Measurements from ENCODE around the gene GMNN.
"Not testable (repeated sequence)": the region's sequence is repeated elsewhere in the genome, so short reads cannot be mapped to it uniquely, and the experiment has no call there.

The GMNN gene

DNA sequence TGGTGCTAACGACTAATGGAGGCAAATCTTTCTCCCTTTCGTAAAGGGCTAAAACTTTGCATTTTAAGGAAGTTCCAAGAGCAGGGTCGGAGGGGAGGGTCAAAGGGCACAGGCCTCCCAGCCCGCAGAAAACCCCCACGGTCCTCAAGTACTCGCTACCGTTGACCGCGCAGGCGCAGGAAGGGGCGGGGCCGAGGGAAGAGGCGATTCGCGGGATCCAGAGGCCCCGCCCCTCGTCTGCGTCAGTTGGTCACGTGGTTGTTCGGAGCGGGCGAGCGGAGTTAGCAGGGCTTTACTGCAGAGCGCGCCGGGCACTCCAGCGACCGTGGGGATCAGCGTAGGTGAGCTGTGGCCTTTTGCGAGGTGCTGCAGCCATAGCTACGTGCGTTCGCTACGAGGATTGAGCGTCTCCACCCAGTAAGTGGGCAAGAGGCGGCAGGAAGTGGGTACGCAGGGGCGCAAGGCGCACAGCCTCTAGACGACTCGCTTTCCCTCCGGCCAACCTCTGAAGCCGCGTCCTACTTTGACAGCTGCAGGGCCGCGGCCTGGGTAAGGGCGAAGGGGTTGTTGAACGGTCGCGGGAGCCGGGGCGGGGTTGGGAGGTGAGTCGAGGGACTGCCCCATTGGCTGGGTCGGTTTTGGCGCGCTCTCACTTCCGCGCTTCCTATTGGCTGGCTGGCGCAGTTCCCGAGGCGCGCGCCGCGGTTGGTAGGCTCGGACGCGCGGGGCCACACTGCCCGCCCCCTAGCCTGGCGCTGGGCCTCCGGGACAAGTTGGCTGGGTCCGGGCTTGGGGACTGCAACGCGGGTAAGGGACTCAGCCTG is at the start of gene GMNN:
Gene GMNN (plus strand): TSS at position 242 of the 824 bp plus-strand sequence. CDS start 2,310 bp downstream, outside the sequence.
- peak; percentile 86 for DNase-seq

DNA sequence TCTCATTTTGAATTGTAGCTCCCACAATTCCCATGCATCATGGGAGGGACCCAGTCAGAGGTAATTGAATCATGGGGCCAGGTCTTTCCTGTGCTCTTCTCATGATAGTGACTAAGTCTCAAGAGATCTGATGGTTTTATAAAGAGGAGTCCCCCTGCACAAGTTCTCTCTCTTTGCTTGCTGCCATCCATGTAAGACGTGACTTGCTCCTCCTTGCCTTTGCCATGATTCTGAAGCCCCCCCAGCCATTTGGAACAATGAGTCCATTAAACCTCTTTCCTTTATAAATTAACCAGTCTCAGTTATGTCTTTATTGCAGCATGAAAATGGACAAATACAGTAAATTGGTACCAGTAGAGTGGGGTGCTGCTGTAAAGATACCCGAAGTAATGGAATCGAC is 44.1 kb upstream of the GMNN start:
- not testable (repeated sequence) for DNase-seq

DNA sequence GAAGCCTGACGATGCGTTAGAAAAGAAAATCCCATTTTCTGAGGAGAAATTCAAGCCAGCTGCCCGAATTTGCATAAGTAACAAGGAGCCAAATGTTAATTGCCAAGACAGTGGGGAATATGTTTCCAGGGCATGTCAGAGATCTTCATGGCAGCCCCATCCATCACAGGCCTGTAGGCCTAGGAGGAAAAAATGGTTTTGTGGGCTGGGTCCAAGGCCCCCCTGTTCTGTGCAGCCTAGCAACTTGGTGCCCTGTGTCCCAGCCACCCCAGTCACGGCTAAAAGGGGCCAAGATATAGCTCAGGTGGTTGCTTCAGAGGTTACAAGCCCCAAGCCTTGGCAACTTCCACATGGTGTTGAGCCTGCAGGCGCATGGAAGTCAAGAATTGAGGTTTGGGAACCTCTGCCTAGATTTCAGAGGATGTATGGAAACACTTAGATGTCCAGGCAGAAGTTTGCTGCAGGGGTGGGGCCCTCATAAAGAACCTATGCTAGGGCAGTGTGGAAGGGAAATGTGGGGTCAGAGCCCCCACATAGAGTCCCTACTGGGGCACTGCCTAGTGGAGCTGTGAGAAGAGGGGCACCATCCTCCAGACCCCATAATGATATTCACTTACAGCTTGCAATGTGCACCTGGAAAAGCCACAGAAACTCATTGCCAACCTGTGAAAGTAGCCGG is 43.1 kb upstream of the GMNN start:
- not testable (repeated sequence) for DNase-seq

DNA sequence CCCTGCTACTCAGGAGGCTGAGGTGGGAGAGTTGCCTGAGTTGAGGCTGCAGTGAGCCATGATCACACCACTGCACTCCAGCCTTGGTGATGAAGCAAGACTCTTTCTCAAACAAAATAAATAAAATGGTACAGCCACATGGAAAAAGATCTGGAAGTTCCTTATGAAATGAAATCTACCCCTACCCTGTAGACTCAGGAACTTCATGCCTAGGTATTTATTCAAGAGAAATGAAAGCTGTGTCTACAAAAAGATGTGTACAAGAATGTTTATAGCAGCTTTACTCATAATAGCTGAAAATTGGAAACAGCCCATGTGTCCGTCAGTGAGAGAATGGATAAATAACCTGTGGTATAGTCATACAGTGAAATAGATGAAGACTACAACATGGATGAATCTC is 40.6 kb upstream of the GMNN start:
- DNase-seq = no peak

DNA sequence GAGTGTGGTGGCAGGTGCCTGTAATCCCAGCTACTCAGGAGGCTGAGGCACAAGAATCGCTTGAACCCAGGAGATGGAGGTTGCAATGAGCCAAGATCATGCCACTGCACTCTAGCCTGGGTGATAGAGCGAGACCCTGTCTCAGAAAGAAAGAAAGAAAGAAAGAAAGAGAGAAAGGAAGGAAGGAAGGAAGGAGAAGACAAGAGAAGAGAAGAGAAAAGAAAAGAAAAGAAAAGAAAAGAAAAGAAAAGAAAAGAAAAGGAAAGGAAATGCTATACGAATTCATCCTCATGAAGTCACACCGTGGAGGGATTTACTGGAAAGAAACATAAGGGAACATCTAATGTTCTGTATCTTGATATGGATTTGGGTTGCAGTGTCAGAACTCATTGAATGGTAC is 40.0 kb upstream of the GMNN start:
- DNase-seq = not testable (repeated sequence)

DNA sequence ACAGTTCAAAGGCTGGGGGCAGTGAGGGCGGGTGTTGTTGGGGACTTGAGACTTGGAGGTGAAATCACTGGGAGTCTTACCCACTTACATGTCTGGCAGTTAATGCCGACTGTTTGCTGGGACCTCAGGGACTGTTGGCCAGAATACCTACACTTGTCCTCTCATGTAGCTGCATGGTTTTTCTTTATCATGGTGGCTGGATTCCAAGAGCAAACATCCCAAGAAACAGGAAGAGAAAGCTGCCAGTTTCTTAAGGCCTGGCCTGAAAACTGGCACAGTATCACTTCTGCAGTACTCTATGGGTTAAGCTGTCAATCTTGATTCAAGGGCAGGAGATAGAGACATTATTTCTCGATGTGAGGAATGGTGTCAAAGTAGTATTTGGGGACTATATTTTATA is 36.0 kb upstream of the GMNN start:
- DNase-seq = no peak

DNA sequence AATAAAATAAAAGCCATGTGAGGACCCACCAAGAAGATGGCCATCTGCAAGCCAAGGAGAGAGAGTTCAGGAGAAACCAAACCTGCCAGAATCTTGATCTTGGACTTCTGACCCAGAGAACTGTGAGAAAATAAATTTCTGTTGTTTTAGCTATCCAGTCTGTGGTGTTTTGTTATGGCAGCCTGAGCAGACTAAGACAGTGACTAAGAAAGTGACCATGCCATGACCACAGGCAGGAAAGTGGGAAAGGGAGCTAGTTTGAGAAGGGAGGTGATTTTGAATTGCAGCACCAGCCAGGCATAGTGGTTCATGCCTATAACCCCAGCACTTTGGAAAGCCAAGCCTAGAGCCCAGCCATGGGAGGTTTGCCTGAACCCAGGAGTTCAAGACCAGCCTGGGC is 33.9 kb upstream of the GMNN start:
- no peak for DNase-seq

DNA sequence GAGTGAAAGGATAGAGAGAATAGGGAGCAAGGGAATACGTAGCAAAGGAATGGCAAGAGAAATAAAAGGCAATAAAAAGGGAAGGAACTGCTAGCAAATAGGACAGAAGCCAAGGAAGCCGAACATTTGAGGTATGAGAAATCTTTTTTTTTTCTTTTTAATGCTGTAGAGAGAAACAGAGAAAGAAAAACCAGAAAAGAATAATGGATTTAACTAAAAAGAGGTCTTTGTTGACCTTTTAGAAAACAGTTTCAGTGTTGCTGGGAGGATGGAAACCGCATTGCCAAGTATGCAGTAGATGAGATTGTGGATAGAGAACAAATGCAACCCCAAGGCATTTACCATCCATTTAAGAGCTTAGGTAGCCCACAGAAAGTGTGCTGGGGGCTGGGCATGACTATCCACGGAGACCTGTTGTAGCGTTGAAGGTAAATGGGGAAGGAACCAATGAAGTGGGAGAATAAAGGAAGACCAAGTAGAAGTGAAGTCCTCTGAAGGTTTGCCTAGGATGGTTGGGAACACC is 32.5 kb upstream of the GMNN start:
- DNase-seq = no peak

DNA sequence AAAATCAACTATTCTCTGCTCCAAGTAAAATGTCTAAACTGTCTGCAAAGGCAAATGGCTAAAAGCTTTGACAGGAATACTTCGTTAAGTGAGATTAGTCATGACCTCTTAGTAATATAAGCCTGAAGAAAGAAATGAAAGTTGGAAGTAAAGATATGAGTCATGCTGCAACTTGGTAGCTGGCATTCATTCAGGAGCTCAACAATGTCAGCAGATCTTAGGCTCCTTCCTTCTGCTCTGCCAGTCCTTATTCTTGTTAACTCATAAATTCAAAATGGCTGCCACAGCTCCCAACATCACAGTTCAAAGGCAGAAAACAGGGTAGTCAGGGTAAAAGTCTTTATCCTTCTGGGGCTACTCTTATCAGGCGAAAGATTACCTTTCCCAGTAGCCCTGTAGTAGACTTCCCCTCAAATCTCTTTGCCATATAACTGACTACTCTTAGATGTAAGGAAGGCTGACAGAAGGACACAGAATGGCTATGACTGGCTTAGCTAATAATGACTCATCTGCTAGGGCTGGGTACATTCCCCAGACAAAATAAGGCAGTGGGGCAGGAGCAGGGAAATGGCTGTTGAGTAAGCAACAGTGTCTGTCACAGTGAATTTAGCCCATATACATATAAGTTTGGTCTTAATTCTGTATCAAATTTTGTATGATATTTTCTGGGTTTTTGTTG is 31.3 kb upstream of the GMNN start:
- DNase-seq = peak; percentile 80

DNA sequence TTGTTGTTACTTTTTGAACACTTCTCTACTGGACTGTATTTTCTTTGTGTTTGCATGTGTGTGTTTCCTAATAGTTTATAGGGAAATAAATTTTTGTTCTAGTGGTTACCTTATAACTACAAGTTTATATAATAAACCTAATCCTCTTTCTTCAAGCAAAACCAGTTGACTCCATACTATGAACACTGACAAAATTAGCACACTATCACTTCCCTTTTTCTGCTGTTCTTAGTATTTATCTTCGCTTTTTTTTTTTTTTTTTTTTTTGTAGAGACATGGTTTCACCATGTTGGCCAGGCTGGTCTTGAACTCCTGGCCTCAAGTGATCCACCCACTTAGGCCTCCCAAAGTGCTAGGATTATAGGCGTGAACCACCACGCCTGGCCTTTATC is 30.8 kb upstream of the GMNN start:
- no peak for DNase-seq

DNA sequence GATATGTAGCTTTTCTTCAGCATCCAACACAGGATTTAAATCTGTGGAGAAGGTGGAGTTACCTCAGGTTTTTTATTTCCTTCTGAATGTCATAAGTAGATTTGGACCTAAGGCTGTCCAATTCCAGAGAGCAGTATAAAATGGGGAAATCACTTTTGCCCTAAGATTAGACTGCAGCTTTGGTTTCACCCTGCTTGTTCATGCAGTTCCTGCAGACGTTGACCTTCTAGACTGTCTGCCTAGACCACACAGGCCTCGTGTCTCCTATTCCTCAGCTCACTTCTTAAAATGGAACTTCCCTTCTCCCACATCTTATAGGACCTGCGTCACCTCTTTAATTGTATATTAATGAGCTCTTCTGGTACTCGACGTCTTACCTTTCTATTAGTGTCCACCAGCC is 29.8 kb upstream of the GMNN start:
- no peak for DNase-seq

DNA sequence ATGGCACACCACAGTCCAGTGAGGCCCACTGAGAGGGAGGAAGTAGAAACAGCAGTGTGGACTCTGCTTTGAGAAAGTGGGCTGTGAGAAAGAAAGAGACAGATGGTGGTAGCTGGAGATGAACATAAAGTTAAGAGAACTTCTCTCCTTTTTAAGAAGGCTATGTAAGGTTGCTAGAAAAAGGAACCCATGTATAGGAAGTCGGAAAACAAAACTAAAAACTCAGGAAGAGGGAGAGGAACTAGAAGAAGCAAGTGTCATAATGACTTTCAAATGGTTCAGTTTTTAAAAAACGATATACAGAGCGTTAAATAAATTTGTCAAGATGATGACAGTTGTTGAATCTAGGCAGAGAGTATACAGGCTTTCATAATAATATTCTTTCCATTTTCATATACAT is 25.4 kb upstream of the GMNN start:
- DNase-seq = no peak

DNA sequence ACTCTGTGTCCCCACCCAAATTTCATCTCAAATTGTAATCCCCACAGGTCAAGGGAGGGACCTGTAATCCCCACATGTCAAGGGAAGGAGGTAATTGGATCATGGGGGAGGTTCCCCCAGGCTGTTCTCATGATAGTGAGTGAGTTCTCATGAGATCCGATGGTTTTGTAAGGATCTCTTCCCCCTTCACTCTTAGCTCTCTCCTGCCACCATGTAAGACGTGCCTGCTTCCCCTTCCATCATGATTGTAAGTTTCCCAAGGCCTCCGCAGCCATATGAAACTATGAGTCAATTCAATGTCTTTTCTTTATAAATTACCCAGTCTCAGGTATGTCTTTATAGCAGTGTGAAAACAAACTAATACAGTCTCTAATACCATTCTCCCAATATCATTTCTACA is 23.9 kb upstream of the GMNN start:
- DNase-seq = not testable (repeated sequence)

DNA sequence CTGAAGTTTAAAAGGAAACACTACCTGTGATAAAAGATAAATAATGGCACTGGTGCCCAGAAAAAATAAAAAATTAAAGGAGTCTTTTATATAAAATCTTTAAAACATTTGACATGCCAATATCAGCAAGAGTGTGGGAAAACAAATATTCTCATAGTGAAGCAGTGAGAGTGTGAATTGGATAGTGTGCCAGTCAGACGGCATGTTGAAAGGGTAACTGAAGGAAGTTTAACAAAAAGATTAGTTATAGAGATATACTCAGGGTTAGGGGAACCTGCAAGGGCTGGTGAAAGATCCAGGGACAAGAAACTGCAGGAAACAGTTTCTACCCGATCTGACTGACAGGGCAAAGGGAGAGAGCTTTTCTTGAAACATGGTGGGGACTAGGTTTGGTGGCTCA is 22.2 kb upstream of the GMNN start:
- no peak for DNase-seq

DNA sequence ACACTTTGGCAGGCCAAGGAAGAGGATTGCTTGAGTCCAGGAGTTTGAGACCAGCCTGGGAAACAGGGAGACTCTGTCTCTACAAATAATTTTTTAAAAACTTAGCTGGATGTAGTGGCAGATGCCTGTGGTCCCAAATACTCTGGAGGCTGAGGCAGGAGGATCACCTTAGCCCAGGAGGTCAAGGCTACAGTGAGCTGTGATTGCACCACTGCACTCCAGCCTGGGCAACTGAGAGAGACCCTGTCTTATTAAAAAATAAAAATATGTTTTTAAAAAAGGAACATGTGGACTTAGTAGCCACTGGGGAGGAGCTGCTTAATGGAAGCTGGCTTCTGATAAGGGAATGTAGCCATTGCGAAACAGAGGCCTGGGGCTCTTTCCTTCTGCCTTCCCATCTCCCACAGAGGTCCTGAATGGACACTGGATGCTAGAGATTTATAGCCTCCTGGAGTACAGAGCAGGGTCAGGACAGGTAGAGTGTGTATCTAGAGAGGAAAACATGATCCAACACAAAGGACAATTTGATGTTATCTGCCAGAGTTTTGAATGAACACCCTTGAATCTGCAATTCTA is 21.7 kb upstream of the GMNN start:
- no peak for DNase-seq

DNA sequence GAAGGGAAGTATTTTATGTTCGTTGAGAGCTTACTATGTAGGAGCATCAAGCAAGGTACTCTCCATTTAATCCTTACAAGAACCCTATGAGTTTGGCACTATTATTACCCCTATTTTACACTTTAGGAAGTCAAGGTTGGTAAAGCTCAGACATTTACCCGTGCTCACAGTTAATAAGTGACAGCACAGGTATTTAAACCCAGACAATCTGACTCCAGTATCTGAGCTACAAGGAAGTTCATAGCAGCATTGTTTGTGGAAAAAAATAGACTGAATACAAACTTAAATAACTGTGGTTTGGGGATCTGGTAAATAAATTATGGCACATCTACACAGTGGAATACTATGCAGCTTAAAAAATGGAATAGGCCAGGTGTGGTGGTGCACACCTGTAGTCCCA is 21.2 kb upstream of the GMNN start:
- DNase-seq = no peak

DNA sequence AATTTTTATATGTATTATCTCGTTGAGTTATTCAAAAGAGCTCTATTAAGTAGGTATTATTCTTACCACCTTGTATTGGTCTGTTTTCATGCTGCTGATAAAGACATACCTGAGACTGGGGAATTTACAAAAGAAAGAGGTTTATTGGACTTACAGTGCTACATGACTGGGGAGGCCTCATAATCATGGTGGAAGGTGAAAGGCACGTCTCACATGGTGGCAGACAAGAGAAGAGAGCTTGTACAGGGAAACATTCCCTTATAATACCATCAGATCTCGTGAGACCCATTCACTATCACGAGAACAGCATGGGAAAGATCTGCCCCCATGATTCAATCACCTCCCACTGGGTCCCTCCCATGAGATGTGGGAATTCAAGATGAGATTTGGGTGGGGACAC is 20.4 kb upstream of the GMNN start:
- DNase-seq = not testable (repeated sequence)

DNA sequence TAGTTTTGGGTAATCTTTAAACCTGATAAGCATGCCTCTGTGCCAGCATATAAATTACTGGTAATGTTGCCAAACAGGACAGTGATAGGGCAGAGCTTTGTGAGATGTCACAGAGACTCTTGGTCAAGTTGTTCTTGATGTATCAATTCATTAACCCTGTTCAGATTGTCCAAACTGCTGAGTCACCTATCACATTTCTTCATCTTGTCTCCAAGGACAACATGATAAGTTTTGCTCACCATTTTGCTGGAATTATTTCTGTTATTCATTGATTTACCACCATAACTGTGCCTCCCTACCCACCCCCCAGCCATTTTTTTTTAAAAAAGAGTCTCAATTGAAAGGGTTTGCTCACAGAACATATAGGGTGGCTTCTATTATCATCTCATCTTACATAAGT is 19.5 kb upstream of the GMNN start:
- DNase-seq = no peak

DNA sequence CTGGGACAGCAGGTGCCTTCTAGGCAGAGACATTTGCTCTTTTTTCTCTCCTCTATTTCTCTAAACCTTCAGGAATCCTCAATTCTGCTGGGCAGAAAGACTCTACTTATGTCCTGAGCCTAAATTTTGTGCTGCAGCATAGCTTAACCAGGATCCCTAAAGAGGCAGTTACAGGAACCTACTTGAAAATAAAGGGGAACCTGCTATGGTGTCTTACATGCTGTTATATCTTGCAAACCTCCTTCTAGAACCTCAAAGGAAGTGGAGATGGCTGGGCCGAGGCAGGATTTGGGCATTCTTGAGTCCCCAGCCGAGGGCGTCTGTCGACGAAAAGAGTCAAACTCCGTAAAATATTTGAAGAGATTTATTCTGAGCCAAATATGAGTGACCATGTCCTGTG is 17.1 kb upstream of the GMNN start:
- peak; percentile 4 for DNase-seq

DNA sequence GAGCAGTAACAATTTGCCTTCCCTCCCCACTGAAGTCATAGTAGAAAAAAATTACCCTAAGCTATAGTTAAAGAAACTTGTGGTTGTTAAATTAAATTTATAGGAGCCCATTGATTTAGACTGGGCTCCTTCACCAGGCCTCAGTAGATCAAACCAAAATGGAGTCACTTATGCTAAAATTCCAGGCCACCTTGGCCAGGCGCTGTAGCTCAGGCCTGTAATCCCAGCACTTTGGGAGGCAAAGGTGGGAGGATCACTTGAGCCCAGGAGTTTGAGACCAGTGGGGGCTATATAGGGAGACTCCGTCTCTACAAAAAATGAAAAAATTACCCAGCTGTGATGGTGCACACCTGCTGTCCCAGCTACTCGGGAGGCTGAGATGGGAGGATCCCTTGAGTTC is 15.0 kb upstream of the GMNN start:
- DNase-seq = no peak

DNA sequence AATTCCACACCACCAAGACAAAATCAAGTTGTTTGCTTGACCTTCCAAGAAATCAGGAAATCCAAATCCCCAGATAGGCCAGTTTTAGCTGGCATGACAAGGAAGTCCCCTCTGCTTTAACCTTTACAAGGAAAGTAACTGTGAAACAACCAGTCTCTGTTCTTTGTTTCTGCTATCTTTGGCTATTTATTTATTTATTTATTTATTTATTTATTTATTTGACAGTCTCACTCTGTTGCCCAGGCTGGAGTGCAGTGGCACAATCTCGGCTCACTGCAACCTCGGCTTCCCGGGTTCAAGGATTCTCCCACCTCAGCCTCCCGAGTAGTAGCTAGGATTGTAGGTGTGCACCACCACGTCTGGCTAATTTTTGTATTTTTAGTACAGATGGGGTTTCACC is 14.5 kb upstream of the GMNN start:
- DNase-seq = no peak

DNA sequence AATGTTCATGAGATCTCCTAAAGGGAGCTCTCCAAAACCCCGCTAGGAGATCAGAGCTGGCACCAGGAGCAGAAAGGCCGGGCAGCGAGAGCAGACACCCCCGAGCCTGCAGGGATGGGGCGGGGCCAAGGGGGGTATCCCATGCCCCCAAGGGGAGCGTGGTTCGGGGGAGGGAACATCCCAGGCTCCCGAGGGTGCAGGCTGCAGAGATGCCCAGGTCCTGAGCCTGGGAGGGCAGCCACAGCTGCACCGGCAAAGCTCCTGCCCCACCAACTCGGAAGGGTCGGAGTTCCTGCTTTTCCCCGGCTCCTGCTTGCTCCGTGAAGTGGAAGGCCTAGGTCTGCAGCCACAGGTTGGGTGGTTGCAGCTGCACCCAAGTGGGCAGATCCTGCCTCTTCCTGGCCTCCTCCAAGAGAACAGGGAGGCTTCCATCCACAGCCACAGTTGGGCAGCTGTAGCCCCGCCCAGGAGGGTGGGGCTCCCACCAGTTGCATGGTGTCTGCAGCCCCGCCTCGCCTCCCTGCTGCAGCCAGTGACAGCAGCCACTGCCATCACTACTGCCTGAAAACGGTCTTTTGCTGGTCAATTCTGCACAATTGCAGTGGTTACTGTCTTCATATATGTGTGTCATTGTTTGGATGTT is 13.4 kb upstream of the GMNN start:
- DNase-seq = no peak

DNA sequence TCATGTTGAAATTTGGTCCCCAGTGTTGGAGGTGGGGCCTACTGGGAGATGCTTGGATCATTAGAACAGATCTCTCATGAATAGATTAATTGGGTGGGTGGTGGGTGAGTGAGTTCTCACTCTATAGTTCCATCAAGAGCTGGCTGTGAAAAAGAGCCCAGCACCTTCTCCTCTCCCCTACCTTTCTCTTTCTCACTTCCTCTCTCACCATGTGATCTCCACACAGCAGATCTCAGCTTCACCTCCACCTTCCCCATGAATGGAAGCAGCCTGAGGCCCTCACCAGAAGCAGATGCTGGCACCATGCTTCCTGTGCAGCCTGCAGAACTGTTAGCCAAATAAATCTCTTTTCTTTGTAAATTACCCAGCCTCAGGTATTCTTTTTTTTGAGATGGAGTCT is 12.9 kb upstream of the GMNN start:
- DNase-seq = no peak

All from T1000 (cell line).